Urinary bladder (tissue), 4 donors: ENCODE results near the gene NPIPA2. TPM values are rescaled to one million over a fixed set of nuclear protein-coding genes. Genes with fewer than 3 reads are reported as not detected.
"Not testable (repeated sequence)": the region's sequence is repeated elsewhere in the genome, so short reads cannot be mapped to it uniquely, and the experiment has no call there.

ENCODE experiments used
- DNase-seq: peaks from one replicate; pipeline ENCODE4 v3.0.0-alpha.2; 2015; ENCODE audit errors: extremely low spot score
- H3K27ac ChIP-seq: one replicate; pipeline ENCODE4 v1.5.1; 2013; ENCODE audit warnings: low read depth, mild to moderate bottlenecking, moderate library complexity
- H3K36me3 ChIP-seq: one replicate; pipeline ENCODE4 v1.6.1; 2013; ENCODE audit warnings: mild to moderate bottlenecking, moderate library complexity; ENCODE audit not compliant: insufficient read depth
- H3K4me1 ChIP-seq: one replicate; pipeline ENCODE4 v1.6.1; 2013; ENCODE audit warnings: mild to moderate bottlenecking, moderate library complexity; ENCODE audit not compliant: insufficient read depth
- H3K4me3 ChIP-seq: one replicate; pipeline ENCODE4 v1.5.1; 2013; ENCODE audit warnings: low read depth, low read length
- WGBS: extraction: QIAGEN DNeasy Blood & Tissue Kit; methylation state at CpG from one replicate; pipeline ENCODE4 v1.1.7; 2013; 5-methylcytosine and 5-hydroxymethylcytosine counted together
- polyA plus RNA-seq: library from polyadenylated mRNA; stranded (reverse); fragments of 200-250 nt; gene quantifications from one replicate; pipeline ENCODE4 v1.2.3, GENCODE V29; 2013
- total RNA-seq: library from RNA; depleted of rRNA; stranded (reverse); fragments of >200 nt; gene quantifications from one replicate; pipeline ENCODE4 v1.2.3, GENCODE V29; 2014
- donor health status: healthy with polysubstance abuse.
- donor health status: healthy.

NPIPA2 gene
- total and polyA plus RNA-seq, 2 donors = 0.69 to 2.2 TPM

DNA sequence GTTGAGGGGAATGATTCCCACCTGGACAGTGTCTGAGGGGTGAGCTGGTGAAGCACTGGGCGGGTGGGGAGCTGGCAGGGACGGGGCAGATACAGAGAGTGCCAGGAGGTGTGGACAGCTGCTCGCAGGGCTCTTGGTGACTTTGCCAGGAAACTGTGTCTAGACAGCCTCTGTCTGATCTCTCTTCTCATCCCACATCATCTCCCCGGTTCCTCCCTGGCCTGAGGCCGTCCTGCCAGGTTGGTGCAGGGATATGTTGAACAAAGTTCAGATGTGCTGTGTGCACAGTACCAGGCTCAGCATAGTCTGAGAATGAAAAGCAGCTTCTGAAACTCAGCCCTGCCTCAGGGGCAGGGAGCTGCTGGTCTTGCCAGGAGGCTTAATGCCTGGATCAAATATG, 47.2 kb downstream of the NPIPA2 start:
- H3K36me3 ChIP-seq, H3K4me1 ChIP-seq, H3K4me3 ChIP-seq, H3K27ac ChIP-seq, DNase-seq: not testable (repeated sequence)
- WGBS = no CpG with 5 or more reads among the region's 5 CpGs

DNA sequence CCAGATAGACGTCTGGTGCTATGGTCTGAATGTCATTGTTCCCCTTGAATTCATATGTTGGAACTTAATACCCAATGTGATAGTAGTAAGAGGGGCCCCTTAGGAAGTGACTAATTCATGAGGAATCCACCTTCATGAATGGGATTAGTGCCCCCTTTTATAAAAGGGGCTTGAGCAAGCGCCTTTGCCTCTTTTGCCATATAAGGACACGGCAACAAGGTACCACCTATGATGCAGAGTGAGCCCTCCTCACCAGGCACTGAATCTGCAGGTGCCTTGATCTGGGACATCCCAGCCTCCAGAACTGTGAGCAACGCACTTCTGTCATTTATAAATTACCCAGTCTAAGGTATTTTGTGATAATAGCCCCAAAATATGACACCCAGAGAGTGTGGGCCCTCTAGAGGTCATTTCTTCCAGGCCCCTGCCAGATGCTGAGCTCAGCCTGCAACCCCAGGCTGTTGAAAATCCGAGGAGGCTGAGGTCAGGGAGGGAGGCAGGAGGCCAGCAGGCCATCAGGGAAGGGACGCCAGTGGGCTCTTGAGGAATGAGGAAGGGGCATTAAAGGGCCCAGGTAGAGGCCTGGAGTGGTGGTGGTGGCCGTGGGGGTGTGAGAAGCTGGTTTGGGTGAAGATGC, 48.1 kb downstream of the NPIPA2 start:
- not testable (repeated sequence) for H3K27ac ChIP-seq, H3K4me1 ChIP-seq, H3K36me3 ChIP-seq, H3K4me3 ChIP-seq, DNase-seq
- no CpG with 5 or more reads among the region's 7 CpGs for WGBS

DNA sequence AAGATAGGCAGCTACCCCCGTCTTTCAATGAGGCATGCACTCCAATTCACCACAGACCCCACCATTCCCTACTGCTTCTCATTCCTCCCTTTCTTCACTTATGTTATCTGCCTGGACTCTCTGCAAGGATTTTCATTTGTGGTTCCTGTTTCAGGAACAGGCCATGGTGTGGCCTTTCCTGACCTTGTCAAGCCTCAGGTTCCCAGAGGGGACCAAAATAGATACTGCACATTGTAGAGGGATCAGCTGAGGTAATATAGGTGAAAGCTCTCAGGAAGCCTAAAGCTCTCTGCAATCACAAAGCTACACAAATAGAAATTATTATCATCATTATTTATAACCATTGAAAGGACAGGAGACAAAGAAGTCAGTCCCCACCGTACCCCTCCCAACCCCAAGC, 50.6 kb downstream of the NPIPA2 start:
- not testable (repeated sequence) for H3K36me3 ChIP-seq, H3K4me3 ChIP-seq, DNase-seq, H3K4me1 ChIP-seq, H3K27ac ChIP-seq
- no CpG with 5 or more reads among the region's 2 CpGs for WGBS

DNA sequence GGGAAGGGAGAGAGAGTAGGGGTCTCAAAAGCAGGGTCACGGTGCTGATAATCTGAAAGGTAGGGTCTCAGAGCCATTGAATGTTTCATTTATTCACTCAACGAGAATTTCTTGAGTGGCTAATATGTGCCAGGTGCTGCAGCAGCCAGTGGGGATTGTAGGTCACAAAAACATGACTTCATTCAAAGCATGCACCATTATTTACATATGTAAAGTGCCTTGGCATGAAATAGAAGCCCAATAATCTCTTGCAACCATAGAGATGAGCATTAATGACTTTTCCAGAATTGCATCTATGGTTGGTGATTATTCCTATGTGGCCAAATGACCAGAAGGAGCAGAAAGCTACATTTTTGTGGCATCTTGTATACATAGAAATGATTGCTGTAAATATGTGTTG, 55.2 kb downstream of the NPIPA2 start:
- H3K36me3 ChIP-seq, DNase-seq, H3K4me3 ChIP-seq, H3K27ac ChIP-seq, H3K4me1 ChIP-seq: not testable (repeated sequence)
- no CpG with 5 or more reads among the region's 2 CpGs for WGBS

DNA sequence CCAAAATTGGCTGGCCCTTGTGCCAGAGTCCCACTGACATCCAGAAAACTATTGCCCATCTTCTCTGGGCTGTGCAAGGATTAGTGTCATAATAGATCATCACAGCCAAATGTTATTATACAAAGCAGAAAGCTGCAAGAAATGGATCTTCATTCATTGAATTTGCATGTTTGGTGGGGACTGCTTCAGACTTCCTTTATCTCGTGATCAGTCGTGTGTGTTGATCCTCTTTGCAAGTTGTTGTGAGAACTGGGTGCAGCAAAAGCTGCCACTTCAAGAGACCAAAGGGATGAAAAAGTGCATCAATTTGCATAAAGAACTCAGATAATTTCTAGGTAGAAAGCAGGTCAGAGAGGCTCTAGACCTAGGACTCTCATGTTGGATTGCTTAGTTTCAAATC, 61.2 kb downstream of the NPIPA2 start:
- H3K36me3 ChIP-seq, DNase-seq, H3K27ac ChIP-seq, H3K4me1 ChIP-seq, H3K4me3 ChIP-seq: not testable (repeated sequence)
- WGBS = no CpG with 5 or more reads among the region's 2 CpGs

DNA sequence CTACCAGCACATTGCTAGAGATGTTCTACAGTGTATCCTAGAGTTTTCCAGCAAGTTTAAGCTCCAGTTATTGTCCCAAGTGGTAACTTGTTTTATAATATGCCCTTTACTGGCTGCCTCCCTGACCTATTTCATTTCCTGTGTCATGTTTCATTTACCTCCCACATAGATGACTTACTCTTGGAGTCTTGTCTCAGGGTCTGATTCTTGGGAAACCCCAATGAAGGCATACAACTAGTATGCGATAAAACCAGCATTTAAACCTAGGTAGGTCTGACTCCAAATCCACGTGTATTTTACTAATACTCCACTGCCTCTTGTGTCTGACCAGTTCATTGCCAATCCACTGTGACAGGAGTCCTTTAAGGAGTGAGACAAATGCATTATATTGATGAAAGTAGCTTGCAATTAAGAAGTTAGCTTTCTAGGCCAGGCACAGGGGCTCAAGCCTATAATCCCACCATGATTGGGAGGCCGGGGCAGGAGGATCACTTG, 64.9 kb downstream of the NPIPA2 start:
- DNase-seq = not testable (repeated sequence)
- WGBS = 72% methylated on average over 3 of the region's 3 CpGs

DNA sequence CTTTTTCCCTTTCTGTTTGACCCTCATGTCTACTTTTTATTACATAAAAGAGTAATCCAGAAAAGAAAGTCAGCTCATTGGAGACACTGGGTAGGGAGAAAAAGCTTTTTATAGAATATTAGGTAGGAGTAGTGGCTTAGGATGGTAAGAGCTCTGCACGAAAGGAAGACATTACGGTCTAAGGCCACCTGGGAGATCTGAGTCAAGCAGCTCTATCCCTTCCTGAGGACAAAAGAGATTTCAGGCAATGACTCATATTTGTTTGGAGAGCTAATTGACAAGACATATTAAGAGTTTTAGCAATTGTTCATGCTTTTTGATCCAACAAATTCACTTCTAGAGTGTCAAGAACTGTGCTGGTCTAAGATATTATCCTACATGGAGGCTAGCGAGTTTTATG, 71.6 kb downstream of the NPIPA2 start:
- not testable (repeated sequence) for H3K4me1 ChIP-seq, DNase-seq, H3K4me3 ChIP-seq, H3K36me3 ChIP-seq, H3K27ac ChIP-seq
- WGBS = 75% methylated on average over 2 of the region's 3 CpGs

More for the DNA sequence above, 64.9 kb downstream of the NPIPA2 start:
- H3K27ac ChIP-seq, H3K4me3 ChIP-seq, H3K4me1 ChIP-seq, H3K36me3 ChIP-seq: not testable (repeated sequence)

Other genes starting within 250 kb of the NPIPA2 start
- gene PARN, start 112.3 kb upstream of the NPIPA2 start, total RNA-seq = 37.4 TPM
- gene PARN, start 112.3 kb upstream of the NPIPA2 start, polyA plus RNA-seq = 25.8 TPM
- gene BFAR, start 109.6 kb upstream of the NPIPA2 start, total RNA-seq = 54.2 TPM
- 47.7 TPM for gene BFAR, start 109.6 kb upstream of the NPIPA2 start, polyA plus RNA-seq
- gene PLA2G10, start 48.2 kb upstream of the NPIPA2 start, total RNA-seq = 0.32 TPM
- 1.4 TPM for gene PLA2G10, start 48.2 kb upstream of the NPIPA2 start, polyA plus RNA-seq
- 3.0 TPM for gene NPIPA3, start 39.1 kb upstream of the NPIPA2 start, total RNA-seq
- gene NPIPA3, start 39.1 kb upstream of the NPIPA2 start, polyA plus RNA-seq = 0.56 TPM
- gene NOMO1, start 91.2 kb downstream of the NPIPA2 start, total RNA-seq = 42.6 TPM
- gene NOMO1, start 91.2 kb downstream of the NPIPA2 start, polyA plus RNA-seq = 45.2 TPM
- gene NPIPA1, start 194.9 kb downstream of the NPIPA2 start, total RNA-seq = 101 TPM
- gene NPIPA1, start 194.9 kb downstream of the NPIPA2 start, polyA plus RNA-seq = 130 TPM
- 65.8 TPM for gene PDXDC1, start 232.5 kb downstream of the NPIPA2 start, total RNA-seq
- 46.4 TPM for gene PDXDC1, start 232.5 kb downstream of the NPIPA2 start, polyA plus RNA-seq